GM19239 (cell line): ENCODE measurements around the gene SIAH3.
"Not testable (repeated sequence)": the region's sequence is repeated elsewhere in the genome, so short reads cannot be mapped to it uniquely, and the experiment has no call there.

Experiments
- DNase-seq: peaks from one replicate; pipeline ENCODE4 v3.0.0; 2011; ENCODE audit warnings: low spot score; ENCODE audit not compliant: insufficient read length
- FAIRE-seq: peaks from 2 replicates; lab custom pipeline; 2011; peaks lifted over from hg19 to GRCh38; lab: Jason Lieb, UNC

The SIAH3 gene

GRCh38 chr13:45851171-45851921 is at the start of gene SIAH3:
Gene SIAH3, minus strand, starts transcription at chr13:45851753. Its CDS starts 124 bp downstream, at chr13:45851629.
- DNase-seq (no peak), FAIRE-seq (no peak)

DNA sequence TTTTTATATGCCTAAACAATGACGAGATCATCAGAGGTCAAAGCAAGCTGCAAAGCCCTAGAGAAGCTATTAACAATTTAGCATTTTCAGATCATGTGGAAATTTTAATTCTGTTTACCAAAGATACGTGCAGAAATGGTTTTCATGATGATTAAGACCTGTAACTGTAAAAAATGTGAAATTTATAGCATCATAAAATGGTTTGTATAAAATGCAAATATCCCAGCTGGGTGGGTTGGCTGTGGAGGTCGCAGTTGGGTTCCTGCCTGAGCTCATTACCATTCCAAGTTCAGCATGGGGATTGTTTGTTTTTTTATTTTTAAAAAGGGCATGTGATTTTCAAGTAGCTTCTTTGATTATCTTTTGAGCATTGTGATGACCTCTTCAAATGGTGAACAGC is 47.9 kb upstream of the SIAH3 start:
- DNase-seq (no peak), FAIRE-seq (no peak)

DNA sequence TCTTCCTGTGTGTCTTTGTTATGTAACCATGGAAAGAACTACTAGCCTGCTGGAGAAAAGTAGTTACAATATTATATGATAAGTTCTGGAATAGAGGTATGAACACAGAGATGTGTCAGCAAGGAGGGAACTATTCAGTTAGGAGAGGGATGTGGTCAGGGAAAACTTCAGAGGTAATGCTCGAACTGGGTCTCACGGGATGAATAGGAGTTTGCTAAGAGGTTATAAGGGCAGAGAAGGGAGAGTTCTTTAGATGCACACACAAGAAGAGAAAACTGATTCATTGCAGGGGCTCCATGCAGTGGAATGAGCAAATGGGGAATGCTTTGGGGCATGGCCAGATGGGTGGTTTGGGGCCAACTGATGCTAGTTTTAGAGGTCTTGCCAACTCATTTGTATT is 46.0 kb upstream of the SIAH3 start:
- DNase-seq (no peak), FAIRE-seq (no peak)

DNA sequence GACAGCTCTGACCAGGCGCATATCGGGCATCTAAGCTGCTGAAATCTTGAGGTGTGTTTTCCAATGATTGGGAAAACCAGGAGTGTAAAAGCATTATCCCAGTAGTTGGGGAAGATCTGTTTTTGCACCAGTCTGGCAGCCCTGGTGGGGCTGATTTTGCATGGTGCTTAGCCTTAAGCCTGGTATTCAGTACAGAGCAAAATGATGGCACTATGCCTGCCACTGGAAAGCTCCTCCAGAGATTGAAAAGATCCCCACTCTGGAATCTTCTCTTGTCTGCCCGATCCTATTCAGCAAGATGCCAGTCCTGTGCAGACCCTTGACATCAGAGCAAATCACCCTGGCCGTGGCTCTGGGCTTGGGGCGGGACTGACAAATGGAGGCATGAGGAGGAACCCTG is 44.7 kb upstream of the SIAH3 start:
- FAIRE-seq = no peak

GRCh38 chr13:45895881-45896280 is 44.3 kb upstream of the SIAH3 start:
- DNase-seq = no peak
- FAIRE-seq = no peak

More for the DNA sequence above, 44.7 kb upstream of the SIAH3 start:
- DNase-seq = no peak

DNA sequence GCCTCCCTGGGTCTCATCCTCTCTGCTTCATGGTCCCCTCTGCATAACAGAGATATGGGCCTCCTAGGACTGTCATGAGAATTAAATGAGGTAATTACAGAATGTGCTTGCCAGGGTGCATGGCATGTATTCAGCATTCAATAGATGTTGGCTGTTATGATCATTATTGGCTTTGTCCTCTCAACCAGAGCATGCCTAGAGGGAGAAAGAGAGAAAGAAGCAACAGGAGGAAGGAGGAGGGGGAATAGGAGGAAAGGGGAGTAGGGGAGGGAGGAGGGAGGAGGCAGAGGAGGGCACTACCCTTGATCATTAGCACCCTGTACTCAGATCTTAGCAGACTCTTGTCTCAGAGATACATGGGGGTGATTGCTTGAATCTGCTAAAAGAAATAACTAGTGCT is 41.0 kb upstream of the SIAH3 start:
- DNase-seq (no peak), FAIRE-seq (no peak)

DNA sequence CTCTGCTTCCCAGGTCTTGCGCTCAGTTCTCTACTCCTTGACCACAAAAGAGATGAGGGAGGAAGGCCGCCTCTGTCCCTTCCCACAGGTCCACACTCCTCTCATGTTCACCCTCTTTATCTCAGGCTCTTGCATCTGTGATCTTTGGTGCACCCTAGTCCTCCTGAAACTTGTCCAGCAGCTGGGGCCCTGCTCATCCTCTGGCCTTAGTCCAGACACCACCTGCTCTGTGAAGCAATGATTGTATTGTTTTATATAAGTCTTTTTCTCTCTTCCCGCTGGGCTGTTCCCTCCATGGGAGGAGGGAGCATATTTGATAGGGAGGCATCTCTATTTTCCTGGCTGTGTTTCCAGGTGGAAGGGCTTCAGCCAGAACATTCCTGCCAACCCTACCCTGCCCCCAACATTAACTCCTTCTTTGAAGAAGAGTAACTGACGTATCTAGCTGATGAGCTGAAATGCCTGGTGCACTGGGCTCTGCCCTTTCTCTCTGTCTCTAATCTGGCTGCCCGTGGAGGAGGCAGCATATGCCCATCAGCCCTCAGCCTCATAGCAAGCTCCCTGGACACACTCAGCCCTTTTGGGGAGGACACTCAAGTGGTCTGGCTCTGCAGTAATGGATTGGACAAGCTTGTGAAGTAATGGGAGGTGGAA is 38.2 kb upstream of the SIAH3 start:
- FAIRE-seq = no peak
- DNase-seq = no peak

DNA sequence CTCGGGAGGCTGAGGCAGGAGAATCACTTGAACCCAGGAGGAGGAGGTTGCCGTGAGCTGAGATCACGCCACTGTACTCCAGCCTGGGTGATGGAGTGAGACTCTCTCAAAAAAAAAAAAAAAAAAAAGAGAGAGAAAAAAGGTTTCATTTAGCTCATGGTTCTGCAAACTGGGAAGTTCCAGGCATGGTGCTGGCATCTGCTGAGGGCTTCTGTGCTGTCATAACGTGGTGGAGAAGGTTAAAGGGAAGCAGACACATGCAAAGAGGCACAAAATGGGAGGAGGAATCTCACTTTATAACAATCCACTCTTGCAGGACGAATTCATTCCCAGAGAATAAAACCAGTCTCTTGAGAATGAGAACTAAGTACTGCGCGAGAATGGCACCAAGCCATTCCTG is 34.9 kb upstream of the SIAH3 start:
- FAIRE-seq = no peak
- DNase-seq = no peak

GRCh38 chr13:45885194-45885593 is 33.6 kb upstream of the SIAH3 start:
- DNase-seq = no peak
- no peak for FAIRE-seq

- DNase-seq (no peak), FAIRE-seq (no peak)
Measured at GRCh38 chr13:45882626-45883025, 31.1 kb upstream of the SIAH3 start.

DNA sequence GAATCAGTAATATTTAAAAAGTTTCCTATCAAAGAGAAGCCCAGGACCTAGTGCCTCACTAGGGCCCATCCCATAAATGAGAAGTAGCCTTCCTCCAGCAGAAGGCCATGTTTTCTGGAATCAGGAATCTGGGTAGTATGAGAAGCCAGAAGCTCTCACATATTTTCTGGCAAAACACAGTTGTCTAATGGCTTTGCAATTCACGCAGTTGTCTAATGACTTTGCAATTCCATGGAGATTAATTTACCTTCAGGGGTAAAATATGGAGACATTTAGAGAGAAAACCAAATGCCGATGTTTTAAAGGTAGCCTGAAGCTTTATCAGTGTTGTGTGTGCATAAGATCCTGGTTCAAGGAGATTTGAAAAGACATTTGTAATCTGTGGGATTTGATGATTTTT is 29.8 kb upstream of the SIAH3 start:
- FAIRE-seq (no peak), DNase-seq (no peak)

GRCh38 chr13:45880242-45880641 is 28.7 kb upstream of the SIAH3 start:
- FAIRE-seq (no peak), DNase-seq (no peak)

DNA sequence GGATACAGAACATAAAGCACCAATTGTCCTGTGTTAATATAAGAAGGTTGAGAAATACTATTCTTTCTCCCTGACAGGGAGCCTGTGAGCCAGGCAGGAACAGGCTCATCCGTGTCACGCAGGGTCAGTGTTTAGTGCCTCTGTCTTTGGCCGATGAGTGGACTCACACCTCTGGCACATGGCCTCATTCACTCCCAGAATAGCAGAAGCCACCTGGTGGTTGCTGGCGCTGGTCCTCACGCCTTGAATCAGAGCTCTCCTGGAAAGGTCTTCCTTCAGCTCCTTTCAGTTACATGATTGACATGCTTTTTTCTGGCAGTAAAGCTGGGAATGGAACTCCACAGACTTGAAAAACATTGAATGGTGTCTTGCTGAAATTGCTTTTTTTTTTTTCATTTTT is 28.1 kb upstream of the SIAH3 start:
- DNase-seq = no peak
- FAIRE-seq = no peak

- DNase-seq = no peak
- no peak for FAIRE-seq
Measured at GRCh38 chr13:45878966-45879365, 27.4 kb upstream of the SIAH3 start.

GRCh38 chr13:45876781-45877180 is 25.2 kb upstream of the SIAH3 start:
- DNase-seq (no peak), FAIRE-seq (no peak)

DNA sequence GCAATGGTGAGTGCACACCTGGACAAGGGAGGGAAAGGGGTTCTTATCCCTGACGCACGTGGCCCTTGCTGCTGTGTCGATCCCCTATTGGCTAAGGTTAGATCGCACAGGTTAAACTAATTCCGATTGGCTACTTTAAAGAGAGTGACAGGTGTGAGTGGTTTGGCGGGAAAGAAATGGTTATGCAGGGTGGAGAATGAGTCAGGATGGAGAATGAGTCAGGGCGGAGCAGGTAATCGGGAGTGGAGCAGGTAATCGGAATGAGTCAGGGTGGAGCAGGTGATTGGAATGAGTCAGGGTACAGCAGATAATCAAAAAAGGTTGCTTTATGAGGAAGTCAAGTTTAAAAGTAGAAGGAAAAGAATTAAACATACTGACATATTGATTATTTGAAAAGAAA is 24.4 kb upstream of the SIAH3 start:
- FAIRE-seq = no peak
- DNase-seq = no peak

DNA sequence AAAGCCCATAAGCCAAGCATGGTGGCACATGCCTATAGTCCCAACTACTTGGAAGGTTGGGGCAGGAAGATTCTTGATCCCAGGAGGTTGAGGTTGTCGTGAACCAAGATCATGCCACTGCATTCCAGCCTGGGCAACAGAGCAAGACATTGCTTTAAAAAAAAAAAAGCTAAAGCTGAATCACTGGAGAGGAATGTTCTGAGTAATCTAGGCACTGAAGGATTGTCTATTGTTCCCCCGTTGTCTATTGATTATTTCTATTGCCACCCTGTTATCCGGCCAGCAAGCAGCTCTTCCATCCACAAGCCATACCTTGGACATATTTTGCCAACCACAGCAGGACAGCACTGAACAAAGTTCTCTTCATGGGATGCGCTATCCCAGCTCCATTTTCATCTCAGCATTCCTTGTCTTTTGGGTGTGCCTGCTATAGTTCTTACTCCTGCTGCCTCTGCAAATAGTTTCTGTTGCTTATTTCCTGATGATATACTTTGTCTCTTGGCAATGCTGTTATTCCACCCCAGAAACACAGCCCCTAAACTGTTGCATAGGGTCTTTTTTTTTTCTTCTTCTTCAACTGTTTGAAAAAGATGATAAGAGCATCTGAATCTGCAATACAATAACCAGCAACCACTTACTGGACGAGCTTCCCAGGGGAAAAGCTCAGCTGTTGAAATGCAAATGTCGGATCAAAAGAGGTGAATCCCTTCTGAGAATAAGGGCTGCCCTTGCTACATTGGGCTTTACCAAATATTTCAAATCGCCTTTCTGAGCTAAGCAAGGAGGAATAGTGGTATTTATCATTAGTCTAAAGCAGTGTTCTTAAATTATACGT is 22.2 kb upstream of the SIAH3 start:
- DNase-seq (no peak), FAIRE-seq (no peak)

DNA sequence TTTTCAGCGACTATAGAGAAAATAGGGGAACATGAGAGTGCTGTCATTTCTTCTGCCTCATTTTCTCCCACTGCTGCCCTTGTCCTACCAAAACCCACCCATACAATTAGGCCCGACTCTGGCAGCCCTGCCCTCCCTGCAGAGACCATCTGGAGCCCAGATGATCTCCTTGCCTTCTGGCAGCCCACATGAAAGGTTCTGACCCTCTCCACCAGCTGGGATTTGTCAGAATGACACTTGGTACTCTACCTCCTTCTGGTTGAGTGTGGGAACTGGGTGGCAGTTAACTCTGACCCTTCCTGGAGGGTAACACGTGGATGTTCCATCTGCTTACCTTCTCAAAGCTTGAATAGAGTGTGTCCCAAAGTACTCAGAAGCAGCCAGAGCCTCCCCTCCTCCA is 21.0 kb upstream of the SIAH3 start:
- DNase-seq = no peak
- FAIRE-seq = no peak

GRCh38 chr13:45871201-45871600 is 19.6 kb upstream of the SIAH3 start:
- not testable (repeated sequence) for FAIRE-seq, DNase-seq

GRCh38 chr13:45870232-45870631 is 18.7 kb upstream of the SIAH3 start:
- no peak for FAIRE-seq
- no peak for DNase-seq

DNA sequence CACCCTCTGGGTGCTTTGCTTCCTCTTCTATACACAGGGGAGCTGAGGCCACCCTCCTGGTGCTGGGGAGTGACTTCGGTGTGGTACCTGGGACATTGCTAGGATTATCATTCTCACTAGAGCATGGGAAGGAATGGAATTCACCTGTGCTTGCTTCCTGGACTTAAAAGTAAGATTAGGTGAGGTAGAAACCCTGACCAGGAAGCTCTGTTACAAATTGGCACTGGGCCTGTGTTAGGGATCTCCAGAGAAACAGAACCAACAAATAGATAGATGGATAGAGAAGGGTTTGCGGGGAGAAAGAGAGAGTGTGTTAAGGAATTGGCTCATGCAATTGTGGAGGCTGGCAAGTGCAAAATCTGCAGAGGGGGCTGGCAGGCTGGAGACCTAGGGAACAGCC is 13.9 kb upstream of the SIAH3 start:
- DNase-seq (no peak), FAIRE-seq (no peak)
